GM12878 (cell line): ENCODE results near the gene CDH4. TPM values are rescaled to one million over a fixed set of nuclear protein-coding genes. Genes with fewer than 3 reads are reported as not detected.

Experiments used
- ATAC-seq: fragments of 200-7000 bp; cut with Tn5 transposase; 3 replicates; pipeline ENCODE4 v1.9.1; 2020; ENCODE audit warnings: mild to moderate bottlenecking, moderate library complexity
- BruUV-seq: library from RNA; stranded (reverse); fragments of 400-500 nt; replicated peaks from 2 replicates; lab custom pipeline; 2021; lab: Mats Ljungman, UMichigan
- CTCF ChIA-PET: fragments of 300-600 bp; sonication (Branson Sonifier 250); formaldehyde crosslinking; extraction: SDS; loops from one replicate; lab custom pipeline; 2021; ENCODE audit warnings: inconsistent platforms; lab: Yijun Ruan, JAX
- POLR2A ChIA-PET: fragments of 350-600 bp; formaldehyde crosslinking; extraction: SDS; loops from one replicate; lab custom pipeline; 2021; ENCODE audit warnings: inconsistent platforms; lab: Charles Lee
- RAD21 ChIA-PET: fragments of 300-600 bp; sonication (Branson Sonifier 250); formaldehyde crosslinking; loops from one replicate; lab custom pipeline; 2023; ENCODE audit warnings: antibody characterized with exemption; ENCODE audit not compliant: unreplicated experiment; lab: Charles Lee
- SMC1A ChIA-PET: fragments of 300-600 bp; sonication (Branson Sonifier 250); formaldehyde crosslinking; loops from one replicate; lab custom pipeline; 2023; ENCODE audit not compliant: unreplicated experiment, uncharacterized antibody; lab: Charles Lee
- DNase-seq: peaks from one replicate; pipeline ENCODE4 v3.0.0-alpha.2; 2011; ENCODE audit warnings: low read depth, low spot score
- FAIRE-seq: peaks from 3 replicates; lab custom pipeline; 2011; peaks lifted over from hg19 to GRCh38; lab: Jason Lieb, UNC
- H2AFZ ChIP-seq: 2 replicates; pipeline ENCODE4 v1.6.0; 2011; ENCODE audit warnings: low read depth, low read length, control low read depth; ENCODE audit not compliant: control insufficient read depth
- H3K27ac ChIP-seq: 2 replicates; pipeline ENCODE4 v1.5.1; 2011; ENCODE audit warnings: control low read depth; ENCODE audit not compliant: control insufficient read depth, insufficient read depth
- H3K27me3 ChIP-seq, 2 experiments: replicated peaks in 1 of 2; 2 replicates each; pipeline versions ENCODE4 v1.6.0 to v1.6.1; 2011; ENCODE audit warnings: low read length in 1 of 2; ENCODE audit not compliant: control insufficient read depth in 2 of 2, insufficient read depth in 2 of 2
- H3K36me3 ChIP-seq, 2 experiments: 2 replicates each; pipeline ENCODE4 v1.5.1; 2011; ENCODE audit warnings: low read length in 1 of 2; ENCODE audit not compliant: control insufficient read depth in 2 of 2, insufficient read depth in 2 of 2
- H3K4me1 ChIP-seq: 2 replicates; pipeline ENCODE4 v1.6.1; 2011; ENCODE audit warnings: mild to moderate bottlenecking, low read length, moderate library complexity, mixed read lengths; ENCODE audit not compliant: control insufficient read depth, insufficient read depth
- H3K4me2 ChIP-seq: 2 replicates; pipeline ENCODE4 v1.6.0; 2011; ENCODE audit warnings: control low read depth; ENCODE audit not compliant: control insufficient read depth, insufficient read depth
- H3K4me3 ChIP-seq: fragments of 200-600 bp; sonication (generic); 2 replicates; pipeline ENCODE4 v1.5.1; 2016
- H3K79me2 ChIP-seq: 2 replicates; pipeline ENCODE4 v1.6.0; 2011; ENCODE audit warnings: low read length; ENCODE audit not compliant: control insufficient read depth, insufficient read depth
- H3K9ac ChIP-seq: 2 replicates; pipeline ENCODE4 v1.8.0; 2011; ENCODE audit warnings: low read length, control low read depth, mixed read lengths; ENCODE audit not compliant: control insufficient read depth, insufficient read depth
- H3K9me3 ChIP-seq: replicated peaks from 3 replicates; pipeline ENCODE4 v1.5.1; 2011; ENCODE audit warnings: mild to moderate bottlenecking, low read length; ENCODE audit not compliant: control insufficient read depth, insufficient read depth
- H4K20me1 ChIP-seq: 2 replicates; pipeline ENCODE4 v1.6.0; 2011; ENCODE audit not compliant: control insufficient read depth, insufficient read depth
- CEBPB ChIP-seq, 2 experiments: fragments of 150-350 bp in 1 of 2; IDR thresholded peaks; 2 replicates each; pipeline ENCODE4 v1.6.1; 2012 to 2014; ENCODE audit warnings: low read depth in 2 of 2, low read length in 2 of 2, borderline replicate concordance in 1 of 2, inconsistent platforms in 1 of 2
- E2F4 ChIP-seq: IDR thresholded peaks from 2 replicates; pipeline ENCODE4 v1.6.1; 2012; ENCODE audit warnings: low read depth, low read length, improper control_type of control experiment
- IRF4 ChIP-seq: IDR thresholded peaks from 2 replicates; pipeline ENCODE4 v1.6.1; 2011; ENCODE audit warnings: low read depth, low read length
- KAT2A ChIP-seq: conservative IDR thresholded peaks from 2 replicates; pipeline ENCODE4 v1.6.1; 2011; ENCODE audit warnings: low read depth, low read length; ENCODE audit not compliant: control insufficient read depth
- LARP7 ChIP-seq: fragments of 450-650 bp; IDR thresholded peaks from 2 replicates; pipeline ENCODE4 v1.6.1; 2017; ENCODE audit warnings: mild to moderate bottlenecking
- MTA2 ChIP-seq: fragments of 450-650 bp; IDR thresholded peaks from 2 replicates; pipeline ENCODE4 v1.6.1; 2016; ENCODE audit warnings: low read depth, mild to moderate bottlenecking, moderate library complexity
- NBN ChIP-seq: fragments of 450-650 bp; IDR thresholded peaks from 2 replicates; pipeline ENCODE4 v1.6.1; 2016
- PBX3 ChIP-seq: IDR thresholded peaks from 2 replicates; pipeline ENCODE4 v1.6.1; 2011; ENCODE audit warnings: mild to moderate bottlenecking, low read depth, low read length, moderate library complexity; ENCODE audit not compliant: insufficient replicate concordance
- REST ChIP-seq: IDR thresholded peaks from 2 replicates; pipeline ENCODE4 v1.6.1; 2012; ENCODE audit warnings: mild to moderate bottlenecking, low read depth, low read length
- RUNX3 ChIP-seq: IDR thresholded peaks from 2 replicates; pipeline ENCODE4 v1.6.1; 2012; ENCODE audit warnings: low read length, inconsistent platforms
- SIX5 ChIP-seq: IDR thresholded peaks from 2 replicates; pipeline ENCODE4 v1.6.1; 2011; ENCODE audit warnings: mild to moderate bottlenecking, low read depth, low read length, moderate library complexity; ENCODE audit not compliant: severe bottlenecking
- SKIL ChIP-seq: fragments of 450-650 bp; IDR thresholded peaks from 2 replicates; pipeline ENCODE4 v1.6.1; 2017; ENCODE audit warnings: mild to moderate bottlenecking, low read depth, inconsistent platforms; ENCODE audit not compliant: poor library complexity, severe bottlenecking
- SMC3 ChIP-seq: IDR thresholded peaks from 2 replicates; pipeline ENCODE4 v1.6.1; 2011; ENCODE audit warnings: low read length, improper control_type of control experiment, borderline replicate concordance
- TAF1 ChIP-seq: IDR thresholded peaks from 2 replicates; pipeline ENCODE4 v1.6.1; 2011; ENCODE audit warnings: mild to moderate bottlenecking, low read depth, low read length, borderline replicate concordance
- YY1 ChIP-seq: IDR thresholded peaks from 2 replicates; pipeline ENCODE4 v1.6.1; 2011; ENCODE audit warnings: low read depth, mild to moderate bottlenecking, low read length
- ZNF217 ChIP-seq: fragments of 450-650 bp; IDR thresholded peaks from 2 replicates; pipeline ENCODE4 v1.6.1; 2017; ENCODE audit warnings: antibody characterized with exemption, mild to moderate bottlenecking
- ZNF24 ChIP-seq: fragments of 450-650 bp; IDR thresholded peaks from 2 replicates; pipeline ENCODE4 v1.6.1; 2017; ENCODE audit warnings: antibody characterized with exemption, mild to moderate bottlenecking
- ZZZ3 ChIP-seq: IDR thresholded peaks from 2 replicates; pipeline ENCODE4 v1.6.1; 2011; ENCODE audit warnings: low read depth; ENCODE audit not compliant: control insufficient read depth, insufficient read length
- WGBS: methylation state at CpG from one replicate; pipeline ENCODE4 v1.1.6; 2016; ENCODE audit warnings: low lambda C conversion rate; ENCODE audit not compliant: insufficient replicate concordance, insufficient coverage; ENCODE audit errors: missing lambda C conversion rate; 5-methylcytosine and 5-hydroxymethylcytosine counted together
- in situ Hi-C: fragments of 300-500 bp; cut with MboI; formaldehyde crosslinking; loops from 9 replicates; pipeline ENCODE4 v1.14.3; 2018; ENCODE audit warnings: mixed read lengths
- intact Hi-C: fragments of 100-400 bp; cut with micrococcal nuclease; formaldehyde crosslinking; loops from one replicate; pipeline ENCODE4 v1.14.2; 2022; ENCODE audit not compliant: unreplicated experiment
- polyA plus RNA-seq, 11 experiments: library from polyadenylated mRNA; depleted of rRNA in 4 of 11; unstranded in 6 of 11; stranded (reverse) in 5 of 11; fragments of >200 nt; fragmentation: Nextera tagmentation in 4 of 11; fragmentation: Illumina TruSeq in 1 of 11; extraction: Ambion mirVana in 4 of 11; extraction: Trizol in 1 of 11; gene quantifications; 1 replicate in 1 of 11; 2 replicates in 10 of 11; pipeline versions ENCODE4 v1.2.1 to v1.2.3, GENCODE V29; 2011 to 2016; ENCODE audit warnings: inconsistent platforms in 2 of 11, missing spikeins in 2 of 11, low read depth in 1 of 11
- total RNA-seq, 4 experiments: library from RNA; depleted of rRNA in 3 of 4; stranded (reverse); fragments of >200 nt in 3 of 4; fragmentation: Illumina TruSeq in 1 of 4; extraction: Trizol in 1 of 4; gene quantifications; 2 replicates each; pipeline versions ENCODE4 v1.2.1 to v1.2.3, GENCODE V29; 2013 to 2021

CDH4 gene
- total and polyA plus RNA-seq, 10 of the 15 experiments (the other 5 are each of a cell fraction or from before 2014, with no cell fraction given) = not detected

GRCh38 chr20:61604549-61604948 lies 352.5 kb downstream of the CDH4 start:
- ChIA-PET CTCF (no interaction called here), SMC1A (no interaction called here), POLR2A (no interaction called here), RAD21 (no interaction called here)
- Histone ChIP-seq H3K36me3 (no peaks in the 10 kb centered on the region), H3K4me3 (no peak overlapping the region), H3K9ac (no peak overlapping the region), H3K27ac (no peak overlapping the region), H3K4me1 (no peaks in the 10 kb centered on the region), H2AFZ (no peak overlapping the region), H4K20me1 (no peaks in the 10 kb centered on the region), H3K27me3 (no peaks in the 10 kb centered on the region), H3K79me2 (no peaks in the 10 kb centered on the region), H3K4me2 (no peak overlapping the region), H3K9me3 (no peaks in the 10 kb centered on the region; the same call in 2 of the 3 replicates)
- intact Hi-C loops (no loop called here), in situ Hi-C loops (no loop called here)
- no TSS peak for BruUV-seq
- 18% methylated on average over 7 of the region's 7 CpGs for WGBS
- no peak for FAIRE-seq
- ATAC-seq = no peak
- DNase-seq = no peak
- no peak for TF ChIP-seq RUNX3
- no peak for TF ChIP-seq CEBPB (IDR thresholded peaks at IDR 0.05; ENCODE audit: borderline replicate concordance in 1 of 2, low read depth in 2 of 2, low read length in 2 of 2)
- no peak for TF ChIP-seq PBX3
- no peak for TF ChIP-seq E2F4
- no peak for TF ChIP-seq LARP7
- TF ChIP-seq YY1 = no peak
- TF ChIP-seq IRF4 = no peak
- TF ChIP-seq SMC3 = no peak
- no peak for TF ChIP-seq ZZZ3
- TF ChIP-seq KAT2A = no peak
- TF ChIP-seq TAF1 = no peak
- no peak for TF ChIP-seq SIX5
- no peak for TF ChIP-seq REST
- TF ChIP-seq ZNF24 = no peak
- TF ChIP-seq NBN = no peak
- TF ChIP-seq MTA2 = no peak
- TF ChIP-seq ZNF217 = no peak
- TF ChIP-seq SKIL = no peak
